HG03442 (cell line): Measurements from ENCODE around the gene KLKB1.

ENCODE experiments used
- ATAC-seq: cut with Tn5 transposase; IDR thresholded peaks from one replicate; pipeline ENCODE4 v1.9.1; 2021; ENCODE audit warnings: mild to moderate bottlenecking, moderate library complexity; ENCODE audit not compliant: unreplicated experiment

The KLKB1 gene

GRCh38 chr4:186304866-186305505 lies 77.7 kb downstream of the KLKB1 start:
- ATAC-seq: no peak

- no peak for ATAC-seq
Observed at GRCh38 chr4:186307497-186307896, 80.2 kb downstream of the KLKB1 start.

GRCh38 chr4:186307916-186308315 lies 80.6 kb downstream of the KLKB1 start:
- no peak for ATAC-seq
